DOHH2 (cell line): ENCODE results near the gene FADS6.

Experiments
- H3F3A ChIP-seq: fragments of 200-600 bp; sonication (generic), shearing (Covaris generic); 2 replicates; pipeline ENCODE4 v1.6.0; 2016; ENCODE audit warnings: antibody characterized with exemption, mild to moderate bottlenecking; ENCODE audit not compliant: control insufficient read depth, insufficient read depth
- H3K27ac ChIP-seq: fragments of 200-600 bp; sonication (generic); 2 replicates; pipeline ENCODE4 v1.5.1; 2014; ENCODE audit warnings: low read depth, mild to moderate bottlenecking, low read length, moderate library complexity
- H3K27me3 ChIP-seq: fragments of 200-600 bp; sonication (generic); 2 replicates; pipeline ENCODE4 v1.6.1; 2014; ENCODE audit warnings: mild to moderate bottlenecking, low read length, mixed read lengths; ENCODE audit not compliant: control insufficient read depth
- H3K36me3 ChIP-seq: fragments of 200-600 bp; sonication (generic); 2 replicates; pipeline ENCODE4 v1.6.1; 2014; ENCODE audit warnings: mild to moderate bottlenecking, low read length, moderate library complexity, mixed read lengths; ENCODE audit not compliant: control insufficient read depth
- H3K4me1 ChIP-seq: fragments of 200-600 bp; sonication (generic); 2 replicates; pipeline ENCODE4 v1.6.1; 2014; ENCODE audit warnings: mild to moderate bottlenecking, low read length, mixed read lengths; ENCODE audit not compliant: control insufficient read depth
- H3K4me2 ChIP-seq: fragments of 200-600 bp; sonication (generic); 2 replicates; pipeline ENCODE4 v1.6.0; 2014; ENCODE audit warnings: mild to moderate bottlenecking, low read length, moderate library complexity
- H3K4me3 ChIP-seq: fragments of 200-600 bp; sonication (generic); 2 replicates; pipeline ENCODE4 v1.5.1; 2014; ENCODE audit warnings: mild to moderate bottlenecking, low read length, mixed read lengths
- H3K79me2 ChIP-seq: fragments of 200-600 bp; sonication (generic); 2 replicates; pipeline ENCODE4 v1.6.1; 2014; ENCODE audit warnings: mild to moderate bottlenecking, low read length, mixed read lengths; ENCODE audit not compliant: control insufficient read depth
- H3K9me2 ChIP-seq: fragments of 200-600 bp; sonication (generic); replicated peaks from 2 replicates; pipeline ENCODE4 v1.6.1; 2014; ENCODE audit warnings: mild to moderate bottlenecking, low read length, mixed read lengths; ENCODE audit not compliant: control insufficient read depth
- H3K9me3 ChIP-seq: fragments of 200-600 bp; sonication (generic); 2 replicates; pipeline ENCODE4 v1.6.1; 2014; ENCODE audit warnings: antibody characterized with exemption, low read length, mixed read lengths; ENCODE audit not compliant: control insufficient read depth, insufficient read depth
- H4K20me1 ChIP-seq: fragments of 200-600 bp; sonication (generic); 2 replicates; pipeline ENCODE4 v1.6.0; 2014; ENCODE audit warnings: low read depth, mild to moderate bottlenecking, antibody characterized with exemption, low read length, moderate library complexity; ENCODE audit not compliant: control insufficient read depth, insufficient read depth
- CTCF ChIP-seq: fragments of 200-600 bp; sonication (generic); IDR thresholded peaks from one replicate; pipeline ENCODE4 v1.5.1; 2014; ENCODE audit warnings: antibody characterized with exemption, mild to moderate bottlenecking, low read depth, low read length; ENCODE audit not compliant: poor library complexity, severe bottlenecking
- EZH2phosphoT487 ChIP-seq: fragments of 200-600 bp; sonication (generic); IDR thresholded peaks from 2 replicates; pipeline ENCODE4 v1.6.1; 2017; ENCODE audit warnings: borderline replicate concordance, mild to moderate bottlenecking, antibody characterized with exemption, low read length, moderate library complexity, mixed read lengths

FADS6 gene

DNA sequence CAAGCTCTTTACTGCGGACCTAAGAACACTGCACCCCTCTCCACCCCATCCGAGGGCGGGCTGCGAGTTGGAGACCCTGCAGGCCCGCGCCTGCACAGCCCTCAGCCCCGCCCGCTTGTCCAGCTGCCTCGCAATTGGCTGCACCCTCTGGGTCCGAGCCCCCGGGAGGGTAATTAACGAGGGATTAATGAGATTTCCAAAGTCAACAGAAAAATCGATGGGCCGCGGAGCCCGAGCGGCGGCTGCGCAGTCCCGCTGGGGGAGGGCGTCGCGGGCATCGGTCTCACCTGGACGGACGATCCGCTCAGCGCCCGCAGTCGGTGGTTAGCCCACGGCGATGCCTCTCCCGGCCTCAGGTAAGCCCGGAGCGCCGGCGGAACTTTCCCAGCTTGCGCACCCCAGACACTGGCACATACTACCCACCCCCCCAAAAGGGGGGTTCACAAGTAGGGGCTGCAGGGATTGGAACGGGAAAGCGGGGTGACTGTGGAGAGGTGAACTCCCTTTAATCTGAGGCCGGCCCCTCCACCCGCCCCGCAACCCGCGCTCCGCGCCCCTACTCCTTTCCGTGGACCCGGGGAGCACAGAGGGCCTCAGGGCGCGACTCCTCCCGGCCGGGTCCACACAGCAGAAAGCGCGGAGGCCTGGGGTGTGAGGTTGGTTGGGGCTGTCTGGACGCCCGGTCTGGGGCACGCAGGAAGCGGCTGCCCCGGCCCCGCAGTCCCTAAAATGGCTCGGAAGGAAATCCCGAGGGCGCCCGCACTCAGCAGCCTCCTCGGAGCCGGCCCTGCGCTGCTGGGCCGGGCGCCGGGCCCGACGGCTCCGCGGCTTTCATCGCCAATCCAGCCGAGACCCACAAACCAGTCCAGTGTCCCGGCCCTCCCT is 42.4 kb upstream of the FADS6 start, which contains the start of gene OTOP3:
Gene OTOP3 (plus strand): TSS at position 314 of the 885 bp plus-strand sequence. CDS start 24 bp downstream, at position 338.
- TF ChIP-seq CTCF, result no peak
- TF ChIP-seq EZH2phosphoT487, result peak; percentile 17; the same call in 1 of the 2 replicates
- H3K4me1 ChIP-seq, result no peaks in the 10 kb centered on the region
- no peaks in the 10 kb centered on the region for H3K79me2 ChIP-seq
- no peaks in the 10 kb centered on the region for H3F3A ChIP-seq
- no peaks in the 10 kb centered on the region for H3K9me2 ChIP-seq
- H3K27me3 ChIP-seq, result peaks cover 33% of the 10 kb centered on the region
- H3K9me3 ChIP-seq, result no peaks in the 10 kb centered on the region
- H4K20me1 ChIP-seq, result no peaks in the 10 kb centered on the region; the same call in 1 of the 2 replicates
- H3K4me3 ChIP-seq, result no peak within 1 kb of the TSS
- H3K27ac ChIP-seq, result no peak within 1 kb of the TSS
- H3K4me2 ChIP-seq, result no peak within 1 kb of the TSS
- H3K36me3 ChIP-seq, result no peaks in the 10 kb centered on the region

GRCh38 chr17:74935048-74935447 is 41.6 kb upstream of the FADS6 start:
- Histone ChIP-seq H3F3A (no peaks in the 10 kb centered on the region), H3K4me2 (no peak overlapping the region), H3K9me3 (no peaks in the 10 kb centered on the region), H4K20me1 (no peaks in the 10 kb centered on the region; the same call in 1 of the 2 replicates), H3K27me3 (peaks cover 33% of the 10 kb centered on the region), H3K79me2 (no peaks in the 10 kb centered on the region), H3K9me2 (no peaks in the 10 kb centered on the region), H3K4me1 (no peaks in the 10 kb centered on the region), H3K27ac (no peak overlapping the region), H3K4me3 (no peak overlapping the region), H3K36me3 (no peaks in the 10 kb centered on the region)
- TF ChIP-seq CTCF (no peak), EZH2phosphoT487 (no peak)

GRCh38 chr17:74930535-74931036 is 37.2 kb upstream of the FADS6 start:
- no peaks in the 10 kb centered on the region; the same call in 1 of the 2 replicates for H4K20me1 ChIP-seq
- H3K27me3 ChIP-seq, result peaks cover 20% of the 10 kb centered on the region

More at GRCh38 chr17:74930535-74931036, 37.2 kb upstream of the FADS6 start:
- H3K4me2 ChIP-seq, result no peak overlapping the region
- no peak overlapping the region for H3K4me3 ChIP-seq
- H3F3A ChIP-seq, result no peaks in the 10 kb centered on the region
- TF ChIP-seq EZH2phosphoT487 (no peak), CTCF (no peak)
- H3K4me1 ChIP-seq, result no peaks in the 10 kb centered on the region
- no peak overlapping the region for H3K27ac ChIP-seq
- H3K79me2 ChIP-seq, result no peaks in the 10 kb centered on the region
- no peaks in the 10 kb centered on the region for H3K9me3 ChIP-seq
- no peaks in the 10 kb centered on the region for H3K9me2 ChIP-seq
- no peaks in the 10 kb centered on the region for H3K36me3 ChIP-seq
